Activated CD4-positive, alpha-beta T cell treated with anti-CD3 and anti-CD28 coated beads for 1 hour (primary cell): ENCODE measurements around the gene PITPNM1.
"Not testable (repeated sequence)": the region's sequence is repeated elsewhere in the genome, so short reads cannot be mapped to it uniquely, and the experiment has no call there.

Experiments
- DNase-seq: peaks from one replicate; pipeline ENCODE4 v3.0.0-alpha.2; 2020

Gene PITPNM1

GRCh38 chr11:67486481-67487195, 18.5 kb downstream of the PITPNM1 start:
- DNase-seq, result no peak

- DNase-seq, result not testable (repeated sequence)
Observed at GRCh38 chr11:67485873-67486361, 19.2 kb downstream of the PITPNM1 start.

- peak; percentile 39 for DNase-seq
Observed at GRCh38 chr11:67484847-67485311, 20.3 kb downstream of the PITPNM1 start.

DNA sequence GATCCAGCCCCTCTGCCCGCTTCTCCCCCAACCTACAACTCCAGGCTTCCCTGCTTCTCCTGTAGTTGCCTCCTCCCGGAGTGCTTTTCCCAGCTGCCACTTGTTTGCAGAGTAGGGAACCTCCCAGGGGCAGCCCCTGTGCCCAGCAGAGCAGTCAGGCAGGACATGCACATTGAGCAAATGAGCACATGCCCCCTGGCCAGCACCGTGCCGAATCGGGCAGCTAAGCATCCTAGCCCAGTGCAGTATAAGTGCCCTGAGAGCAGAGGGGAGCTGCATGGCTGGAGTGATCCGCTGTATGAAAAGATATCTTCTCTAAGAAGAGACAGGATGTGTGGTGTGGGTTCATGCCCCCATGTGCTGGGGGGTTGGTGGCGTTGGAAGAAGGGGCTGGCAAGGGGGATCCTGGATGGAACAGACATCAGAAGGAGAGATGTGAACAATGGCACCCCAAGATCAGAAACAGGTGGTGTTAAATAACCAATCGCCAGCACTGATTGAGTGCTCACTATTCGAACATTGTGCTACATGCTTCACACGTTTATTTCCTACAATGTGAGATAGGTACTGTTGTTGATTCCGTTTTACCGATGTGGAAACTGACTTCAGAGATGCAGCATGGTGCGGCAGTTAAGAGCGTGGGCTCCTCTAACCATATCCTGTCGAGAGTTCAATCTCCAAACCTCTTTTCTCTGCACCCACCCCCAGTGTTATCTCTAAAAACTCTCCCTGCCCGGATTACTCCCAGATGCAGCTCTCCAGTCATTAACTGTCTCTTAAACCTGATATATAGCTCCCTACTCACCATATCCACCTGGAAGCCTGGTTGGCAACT, 21.1 kb downstream of the PITPNM1 start:
- DNase-seq, result no peak

DNA sequence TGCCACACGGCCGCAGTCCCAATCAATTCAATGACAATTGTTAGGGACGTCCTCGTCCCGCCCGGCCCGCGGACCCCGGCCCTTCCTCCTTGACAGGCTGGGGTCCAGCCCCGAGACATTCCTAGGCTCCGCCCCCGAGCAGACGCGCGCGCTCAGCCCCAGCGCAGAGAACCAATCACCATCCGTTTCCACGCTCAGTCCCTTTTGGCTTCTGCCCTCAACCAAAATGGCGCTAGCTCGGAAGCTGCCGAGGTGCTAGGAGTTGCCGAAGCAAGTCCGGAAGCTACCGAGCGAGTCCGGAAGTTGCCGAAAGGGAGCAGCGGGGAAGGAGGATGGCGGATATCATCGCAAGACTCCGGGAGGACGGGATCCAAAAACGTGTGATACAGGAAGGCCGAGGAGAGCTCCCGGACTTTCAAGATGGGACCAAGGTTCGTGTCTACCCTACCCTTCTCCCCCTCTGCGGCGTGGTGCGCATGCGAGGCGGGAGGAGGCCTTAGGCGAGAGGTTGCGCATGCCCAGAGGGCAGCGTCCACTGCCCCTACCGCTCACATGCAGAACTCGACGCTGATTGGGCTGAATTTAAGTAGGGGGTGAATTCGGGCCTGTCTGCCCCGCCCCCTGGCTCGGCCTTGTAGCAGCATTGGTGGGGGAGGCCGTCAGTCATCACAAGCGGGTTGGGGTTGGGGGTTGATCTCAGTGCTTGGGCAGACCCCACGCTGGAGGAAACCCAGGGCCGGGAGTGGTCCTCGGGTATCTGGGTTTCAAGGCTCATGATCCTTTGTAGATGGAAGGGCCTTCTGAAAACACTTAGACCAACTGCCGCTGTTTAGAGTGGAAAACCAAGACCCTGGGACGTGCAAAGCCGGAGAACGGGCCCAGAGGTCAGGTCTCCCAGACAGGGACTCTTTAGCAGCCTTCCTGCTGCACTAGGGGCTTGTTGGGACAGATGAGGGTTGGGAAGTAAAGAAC, 22.1 kb downstream of the PITPNM1 start, which contains the start of gene AIP:
Gene AIP, plus strand, starts transcription at position 200 of the 972 bp plus-strand sequence. Its CDS starts 133 bp downstream, at position 333.
- DNase-seq, result peak; percentile 92

DNA sequence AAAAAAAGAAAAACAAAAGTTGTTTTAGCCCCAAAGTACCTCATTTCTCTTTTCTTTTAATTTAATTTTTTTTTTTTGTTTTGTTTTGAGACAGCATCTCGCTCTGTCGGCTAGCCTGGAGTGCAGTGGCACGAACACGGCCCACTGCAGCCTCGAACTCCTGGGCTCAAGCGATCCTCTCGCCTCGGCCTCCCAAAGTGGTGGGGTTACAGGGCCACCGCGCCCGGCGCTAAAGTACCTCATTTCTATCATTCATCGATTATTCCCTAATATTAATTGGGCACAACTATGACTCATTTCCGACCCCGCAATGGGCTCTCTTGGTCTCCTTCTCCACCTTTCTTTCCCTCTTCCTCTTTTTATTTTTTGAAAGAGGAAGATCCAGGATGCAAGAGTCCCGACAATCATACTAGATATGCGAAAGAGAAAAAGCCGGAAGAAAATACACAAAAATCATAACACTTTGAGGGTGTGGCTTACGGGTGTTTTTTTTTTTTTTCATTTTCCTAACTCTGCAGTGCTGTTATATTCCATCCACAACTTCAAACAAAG, 22.8 kb downstream of the PITPNM1 start:
- DNase-seq, result no peak

DNA sequence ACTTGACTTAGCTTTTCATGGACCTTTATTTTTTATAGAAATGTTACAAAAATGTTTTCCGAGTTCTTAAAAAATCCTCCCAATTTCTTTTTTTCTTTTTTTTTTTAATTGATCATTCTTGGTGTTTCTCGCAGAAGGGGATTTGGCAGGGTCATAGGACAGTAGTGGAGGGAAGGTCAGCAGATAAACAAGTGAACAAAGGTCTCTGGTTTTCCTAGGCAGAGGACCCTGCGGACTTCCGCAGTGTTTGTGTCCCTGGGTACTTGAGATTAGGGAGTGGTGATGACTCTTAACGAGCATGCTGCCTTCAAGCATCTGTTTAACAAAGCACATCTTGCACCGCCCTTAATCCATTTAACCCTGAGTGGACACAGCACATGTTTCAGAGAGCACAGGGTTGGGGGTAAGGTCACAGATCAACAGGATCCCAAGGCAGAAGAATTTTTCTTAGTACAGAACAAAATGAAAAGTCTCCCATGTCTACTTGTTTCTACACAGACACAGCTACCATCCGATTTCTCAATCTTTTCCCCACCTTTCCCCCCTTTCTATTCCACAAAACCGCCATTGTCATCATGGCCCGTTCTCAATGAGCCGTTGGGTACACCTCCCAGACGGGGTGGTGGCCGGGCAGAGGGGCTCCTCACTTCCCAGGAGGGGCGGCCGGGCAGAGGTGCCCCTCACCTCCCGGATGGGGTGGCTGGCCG, 27.7 kb downstream of the PITPNM1 start:
- not testable (repeated sequence) for DNase-seq

DNA sequence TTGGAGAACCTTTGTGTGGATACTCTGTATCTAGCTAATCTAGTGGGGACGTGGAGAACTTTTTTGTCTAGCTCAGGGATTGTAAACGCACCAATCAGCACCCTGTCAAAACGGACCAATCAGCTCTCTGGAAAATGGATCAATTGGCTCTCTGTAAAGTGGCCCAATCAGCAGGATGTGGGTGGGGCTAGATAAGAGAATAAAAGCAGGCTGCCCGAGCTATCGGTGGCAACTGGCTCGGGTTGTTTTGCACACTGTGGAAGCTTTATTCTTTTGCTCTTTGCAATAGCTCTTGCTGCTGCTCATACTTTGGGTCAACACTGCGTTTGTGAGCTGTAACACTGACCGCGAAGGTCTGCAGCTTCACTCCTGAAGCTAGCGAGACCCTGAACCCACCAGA, 28.5 kb downstream of the PITPNM1 start:
- DNase-seq, result not testable (repeated sequence)

DNA sequence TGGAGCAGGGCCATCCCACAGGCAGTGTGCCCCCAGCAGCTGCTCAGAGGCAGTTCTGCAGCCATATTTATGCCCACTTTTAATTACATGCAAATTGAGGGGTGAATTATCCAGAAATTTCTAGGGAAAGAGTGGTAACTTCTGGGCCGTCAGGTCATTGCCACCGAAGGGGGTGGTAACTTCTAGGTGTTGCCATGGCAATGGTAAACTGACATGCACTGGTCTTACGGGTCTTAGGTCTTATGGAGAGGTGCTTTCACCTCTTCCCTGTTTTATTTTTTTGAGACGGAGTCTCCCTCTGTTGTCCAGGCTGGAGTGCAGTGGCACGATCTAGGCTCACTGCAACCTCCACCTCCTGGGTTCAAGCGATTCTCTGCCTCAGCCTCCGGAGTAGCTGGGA, 32.3 kb downstream of the PITPNM1 start:
- DNase-seq, result no peak

GRCh38 chr11:67470337-67471002, 34.7 kb downstream of the PITPNM1 start:
- no peak for DNase-seq

DNA sequence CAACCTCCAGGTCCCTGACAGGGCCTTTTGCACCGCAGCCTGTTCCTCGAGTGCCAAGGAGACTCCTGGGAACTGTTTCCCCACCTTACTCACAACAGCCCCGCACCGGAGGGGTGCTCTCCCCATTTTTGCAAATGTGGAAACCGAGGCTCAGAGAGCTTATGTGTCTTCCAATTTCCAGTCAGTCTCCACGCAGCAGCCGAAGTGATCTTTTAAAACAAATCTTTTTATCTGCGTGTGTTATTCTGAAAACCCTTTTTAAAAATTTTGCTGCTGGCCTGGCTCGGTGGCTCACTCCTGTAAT, 35.7 kb downstream of the PITPNM1 start:
- no peak for DNase-seq

GRCh38 chr11:67468759-67469507, 36.2 kb downstream of the PITPNM1 start, which contains the start of gene TMEM134:
Gene TMEM134 (minus strand): TSS chr11:67469251. CDS start chr11:67469192, 59 bp downstream.
- DNase-seq, result peak; percentile 89

DNA sequence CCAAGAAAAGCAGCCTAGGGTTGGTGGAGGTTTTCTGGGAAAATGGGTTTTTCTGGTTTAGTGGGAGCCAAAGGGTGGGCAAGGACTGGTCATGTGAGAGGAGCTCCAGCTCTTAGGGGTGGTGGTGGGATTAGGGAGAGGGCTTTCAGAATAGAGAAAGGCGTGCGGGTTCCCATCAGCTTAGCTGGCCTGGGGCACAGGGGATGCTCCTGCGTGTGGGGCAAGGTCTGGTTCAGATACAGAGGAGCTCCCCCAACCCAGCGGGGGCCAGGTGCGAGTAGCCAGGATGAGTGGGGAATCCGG, 36.8 kb downstream of the PITPNM1 start:
- no peak for DNase-seq

DNA sequence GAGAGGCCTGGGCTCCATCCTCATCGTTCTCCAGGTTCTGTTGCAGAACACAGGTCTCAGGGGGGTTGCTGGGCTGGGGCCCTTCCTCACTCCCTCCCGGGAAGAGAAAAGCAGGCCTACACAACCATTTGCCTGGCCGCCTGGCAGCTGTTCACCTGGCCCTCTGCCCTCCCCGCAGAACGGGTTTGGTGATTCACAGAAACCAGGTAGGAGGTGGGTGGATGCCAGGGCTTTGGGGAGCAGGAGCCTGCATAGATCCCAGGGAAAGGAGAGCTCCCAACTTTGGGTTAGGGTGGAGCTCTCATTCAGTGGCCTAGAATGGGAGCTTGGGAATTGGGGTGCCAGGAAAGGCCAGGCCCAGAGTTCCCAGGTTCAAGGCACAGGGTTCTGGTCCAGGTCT, 37.1 kb downstream of the PITPNM1 start:
- no peak for DNase-seq

DNA sequence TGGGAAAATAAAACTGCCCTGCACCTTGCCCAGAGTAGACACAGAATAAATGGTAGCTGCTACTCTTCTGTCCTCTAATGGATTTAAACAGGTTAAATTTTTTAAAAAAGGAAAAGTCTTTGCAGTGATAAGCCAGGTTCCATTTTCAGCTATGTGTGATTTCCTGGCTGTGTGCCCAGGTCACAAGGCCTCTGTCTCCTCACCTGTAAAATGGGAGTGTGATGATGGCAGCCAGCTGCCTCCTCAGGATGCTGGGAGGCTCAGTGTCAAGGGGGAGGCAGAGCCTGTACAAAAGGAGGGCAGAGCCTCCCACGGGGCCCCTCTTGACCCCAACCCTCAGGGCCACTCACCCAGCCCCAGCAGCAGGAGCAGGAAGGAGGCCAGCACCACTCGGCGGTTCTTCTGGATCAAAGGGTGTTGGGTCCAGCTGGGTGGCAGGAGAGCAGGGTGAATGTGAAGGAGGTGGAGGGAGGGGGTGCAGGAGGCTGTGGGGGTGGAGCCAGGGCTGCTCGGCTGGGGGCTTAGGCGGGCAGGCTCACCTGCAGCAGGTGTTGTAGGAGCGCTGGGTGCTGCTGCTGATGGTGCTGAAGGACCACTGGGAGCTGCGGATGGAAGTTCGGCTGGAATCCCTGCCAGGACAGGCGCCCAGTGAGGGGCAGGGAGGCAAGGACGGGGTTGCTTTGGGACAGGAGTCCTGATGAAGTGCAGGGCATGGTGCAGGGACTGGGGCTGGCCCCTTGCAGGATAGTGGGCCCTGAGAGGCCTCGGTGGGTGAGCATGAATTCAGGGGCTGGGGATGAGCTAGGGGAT, 38.0 kb downstream of the PITPNM1 start:
- no peak for DNase-seq

GRCh38 chr11:67466367-67466766, 38.8 kb downstream of the PITPNM1 start:
- no peak for DNase-seq

- not testable (repeated sequence) for DNase-seq
Observed at GRCh38 chr11:67465530-67465929, 39.6 kb downstream of the PITPNM1 start.

- DNase-seq, result no peak
Observed at GRCh38 chr11:67465189-67465510, 40.0 kb downstream of the PITPNM1 start.

DNA sequence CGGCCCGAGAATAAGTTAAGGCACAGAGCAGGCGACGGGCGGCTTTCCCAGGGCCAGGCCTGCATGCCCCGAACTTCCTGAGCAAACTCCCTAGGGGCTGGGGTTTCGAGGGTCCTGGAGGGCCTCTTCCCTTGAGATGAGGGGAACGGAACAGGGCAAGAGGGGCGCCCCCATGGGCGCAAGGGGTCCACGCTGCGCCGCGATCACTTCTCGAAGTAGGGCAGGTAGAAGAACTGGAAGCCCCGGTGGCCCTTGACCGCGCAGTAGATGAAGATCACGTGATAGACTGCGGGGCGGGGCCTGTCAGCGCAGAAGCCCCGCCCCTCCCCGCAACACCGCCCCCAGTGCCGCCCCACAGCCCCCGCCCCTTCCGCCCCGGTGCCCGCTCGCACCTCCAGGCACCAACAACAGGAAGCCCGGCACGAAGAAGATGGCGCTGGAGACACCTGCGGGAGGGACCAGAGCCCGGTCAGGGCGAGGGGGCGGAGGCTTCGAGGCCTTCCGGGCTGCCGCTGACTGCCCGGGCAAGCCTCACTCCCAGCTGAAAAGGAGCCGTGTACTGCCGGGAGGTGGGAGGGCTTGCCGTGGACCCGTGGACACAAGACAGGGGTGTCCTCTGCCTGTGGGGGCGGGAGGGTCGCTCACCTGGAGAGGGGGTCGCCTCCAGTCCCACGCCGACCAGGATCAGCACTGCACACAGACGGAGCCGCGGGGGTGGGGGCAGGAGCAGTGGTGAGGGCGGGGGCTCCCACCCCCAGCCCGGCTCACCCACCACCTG, 40.6 kb downstream of the PITPNM1 start:
- peak; percentile 88 for DNase-seq
